OCI-LY7 (cell line): ENCODE measurements around the gene ZNF552. TPM values are rescaled to one million over a fixed set of nuclear protein-coding genes. Genes with fewer than 3 reads are reported as not detected.
"Not testable (repeated sequence)": the region's sequence is repeated elsewhere in the genome, so short reads cannot be mapped to it uniquely, and the experiment has no call there.

Source experiments
- Bru-seq: library from RNA; stranded (reverse); fragments of 400-500 nt; gene quantifications from one replicate; lab custom pipeline; 2021; lab: Mats Ljungman, UMichigan
- BruChase-seq, 2 experiments: library from RNA; stranded (reverse); fragments of 400-500 nt; gene quantifications; one replicate each; lab custom pipeline; 2021; lab: Mats Ljungman, UMichigan
- BruUV-seq: library from RNA; stranded (reverse); fragments of 400-500 nt; replicated peaks from 2 replicates; lab custom pipeline; 2021; lab: Mats Ljungman, UMichigan
- CTCF ChIA-PET: fragments of 300-600 bp; sonication (Branson Sonifier 250); formaldehyde crosslinking; loops from one replicate; lab custom pipeline; 2022; ENCODE audit warnings: antibody characterized with exemption; ENCODE audit not compliant: unreplicated experiment; lab: Charles Lee
- POLR2A ChIA-PET: fragments of 300-600 bp; sonication (Branson Sonifier 250); formaldehyde crosslinking; loops from one replicate; lab custom pipeline; 2022; ENCODE audit warnings: antibody characterized with exemption; lab: Charles Lee
- DNase-seq: peaks from one replicate; pipeline ENCODE4 v3.0.0-alpha.2; 2015; ENCODE audit warnings: low spot score
- H2AFZ ChIP-seq: fragments of 200-600 bp; sonication (generic), shearing (Covaris generic); 2 replicates; pipeline ENCODE4 v1.6.1; 2014; ENCODE audit warnings: mild to moderate bottlenecking, antibody characterized with exemption, low read length, moderate library complexity
- H3K27ac ChIP-seq: fragments of 200-600 bp; sonication (generic); 2 replicates; pipeline ENCODE4 v1.5.1; 2014; ENCODE audit warnings: mixed run types, low read depth, mild to moderate bottlenecking, moderate library complexity, low read length, inconsistent platforms; ENCODE audit not compliant: poor library complexity, severe bottlenecking
- H3K36me3 ChIP-seq: fragments of 200-600 bp; sonication (generic); 2 replicates; pipeline ENCODE4 v1.6.1; 2014; ENCODE audit warnings: mild to moderate bottlenecking, antibody characterized with exemption, low read length, moderate library complexity, mixed read lengths; ENCODE audit not compliant: insufficient read depth
- H3K4me1 ChIP-seq: fragments of 200-600 bp; sonication (generic); 2 replicates; pipeline ENCODE4 v1.5.1; 2014; ENCODE audit warnings: mild to moderate bottlenecking, low read length; ENCODE audit not compliant: insufficient read depth, poor library complexity, severe bottlenecking
- H3K4me2 ChIP-seq: fragments of 200-600 bp; sonication (generic); 2 replicates; pipeline ENCODE4 v1.6.1; 2014; ENCODE audit warnings: mild to moderate bottlenecking, low read length
- H3K4me3 ChIP-seq: fragments of 200-600 bp; sonication (generic); 2 replicates; pipeline ENCODE4 v1.5.1; 2014; ENCODE audit warnings: mild to moderate bottlenecking, low read depth, low read length; ENCODE audit not compliant: poor library complexity, severe bottlenecking
- H3K79me2 ChIP-seq: fragments of 200-600 bp; sonication (generic); 2 replicates; pipeline ENCODE4 v1.6.1; 2016; ENCODE audit warnings: low read depth, mild to moderate bottlenecking, low read length, moderate library complexity, mixed read lengths; ENCODE audit not compliant: insufficient read depth
- H3K9me2 ChIP-seq: fragments of 200-600 bp; sonication (generic); 2 replicates; pipeline ENCODE4 v1.6.1; 2016; ENCODE audit warnings: mild to moderate bottlenecking, low read length, mixed read lengths; ENCODE audit not compliant: insufficient read depth
- H3K9me3 ChIP-seq: fragments of 200-600 bp; sonication (generic); 2 replicates; pipeline ENCODE4 v1.6.1; 2014; ENCODE audit warnings: mild to moderate bottlenecking, mixed run types, low read length, mixed read lengths
- H4K20me1 ChIP-seq: fragments of 200-600 bp; sonication (generic); 2 replicates; pipeline ENCODE4 v1.6.1; 2014; ENCODE audit warnings: mild to moderate bottlenecking, antibody characterized with exemption, low read length, moderate library complexity, mixed read lengths; ENCODE audit not compliant: insufficient read depth
- EZH2phosphoT487 ChIP-seq: fragments of 200-600 bp; sonication (generic); IDR thresholded peaks from 2 replicates; pipeline ENCODE4 v1.6.1; 2018; ENCODE audit warnings: low read depth, borderline replicate concordance, mild to moderate bottlenecking, mixed run types, antibody characterized with exemption, low read length, moderate library complexity, mixed read lengths
- intact Hi-C: fragments of 100-400 bp; cut with micrococcal nuclease; formaldehyde crosslinking; loops from one replicate; pipeline ENCODE4 v1.10.0; 2022; ENCODE audit not compliant: unreplicated experiment
- long read RNA-seq: library from polyadenylated mRNA; stranded (forward); transcript quantifications from one replicate; pipeline ENCODE4 v2.0.0, GENCODE V29; 2022
- total RNA-seq, 2 experiments: library from RNA; depleted of rRNA in 1 of 2; stranded (reverse); fragments of >200 nt in 1 of 2; shearing (Covaris generic) in 1 of 2; gene quantifications; 2 replicates each; pipeline ENCODE4 v1.2.3, GENCODE V29; 2014 to 2022
- TF ChIP-seq, protein P1 (sequence below): fragments of 200-600 bp; sonication (generic); conservative IDR thresholded peaks from 2 replicates; pipeline ENCODE4 v1.5.1; 2014; ENCODE audit warnings: mild to moderate bottlenecking, antibody characterized with exemption, low read length, moderate library complexity, mixed read lengths

The ZNF552 gene
- total RNA-seq (2014; rRNA removed; shearing (Covaris generic)) (8.6 and 10.2 TPM in 2 replicates), total RNA-seq (2022) (11.4 and 12.5 TPM in 2 replicates), Bru-seq, nascent RNA (percentile 62 among the genes with signal in this experiment), BruChase-seq, experiment 1, labeled RNA remaining after a 6-hour chase (percentile 69 among the genes with signal in this experiment), BruChase-seq, experiment 2, labeled RNA remaining after a 2-hour chase (percentile 74 among the genes with signal in this experiment)
- long read RNA-seq, partial matches to known transcripts: 0 of 10 reads
- long read RNA-seq, other reads (novel, unspliced or antisense): 8 of 10 reads

DNA sequence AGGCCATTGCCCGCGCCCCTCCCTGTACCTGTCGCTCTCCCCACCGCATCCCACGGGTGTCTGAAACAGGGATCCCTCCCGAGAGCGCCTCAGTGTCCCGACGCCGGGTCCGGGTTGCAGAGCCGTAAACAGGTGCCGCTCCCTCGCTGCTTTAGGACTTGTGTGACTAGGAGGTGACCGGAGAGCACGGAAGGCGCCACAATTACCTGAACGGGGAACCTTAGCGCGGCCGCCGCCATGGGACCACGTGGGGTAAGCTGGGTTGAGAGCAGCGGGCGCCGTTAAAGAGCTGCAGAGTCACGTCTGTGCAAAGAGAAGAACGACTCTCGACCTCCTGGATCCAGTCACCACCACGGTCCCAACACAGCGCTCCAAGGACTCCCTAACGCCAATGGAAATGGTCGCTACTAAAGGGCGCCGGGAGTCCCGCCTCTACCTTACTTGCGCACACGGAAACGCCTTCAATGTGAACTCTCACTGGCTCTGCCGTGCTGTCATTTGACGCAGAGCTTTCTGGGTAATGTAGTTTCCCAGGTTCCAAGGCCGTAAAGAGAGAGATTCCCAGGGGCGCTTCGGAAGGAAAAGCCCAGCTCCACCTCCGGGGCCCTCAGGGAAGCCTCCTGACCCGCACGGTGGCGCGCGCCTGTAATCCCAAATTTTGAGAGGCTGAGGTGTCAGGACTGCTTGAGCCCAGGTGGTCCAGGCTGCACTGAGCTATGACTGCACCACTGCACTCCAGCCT, at the start of gene ZNF552:
Gene ZNF552, minus strand, starts transcription at position 409 of the 742 bp plus-strand sequence. Its CDS starts 170 bp downstream, at position 239.
- Histone ChIP-seq H3K36me3 (peaks cover 14% of the 10 kb centered on the region), H4K20me1 (no peaks in the 10 kb centered on the region), H3K27ac (no peak within 1 kb of the TSS), H3K4me2 (peak within 1 kb of the TSS; percentile 78), H3K9me2 (no peaks in the 10 kb centered on the region), H2AFZ (peak within 1 kb of the TSS; percentile 68), H3K4me3 (peak within 1 kb of the TSS; percentile 96), H3K4me1 (peaks cover 28% of the 10 kb centered on the region), H3K9me3 (no peaks in the 10 kb centered on the region), H3K79me2 (peaks cover 14% of the 10 kb centered on the region)
- intact Hi-C loops: no loop called here
- ChIA-PET POLR2A (no interaction called here), CTCF (interaction anchor here (0.6 kb wide), 1 partner anchor 747 kb away, joined by 15 read pairs; no protein-coding TSS in a partner anchor)
- BruUV-seq: no TSS peak
- TF ChIP-seq, protein P1, sequence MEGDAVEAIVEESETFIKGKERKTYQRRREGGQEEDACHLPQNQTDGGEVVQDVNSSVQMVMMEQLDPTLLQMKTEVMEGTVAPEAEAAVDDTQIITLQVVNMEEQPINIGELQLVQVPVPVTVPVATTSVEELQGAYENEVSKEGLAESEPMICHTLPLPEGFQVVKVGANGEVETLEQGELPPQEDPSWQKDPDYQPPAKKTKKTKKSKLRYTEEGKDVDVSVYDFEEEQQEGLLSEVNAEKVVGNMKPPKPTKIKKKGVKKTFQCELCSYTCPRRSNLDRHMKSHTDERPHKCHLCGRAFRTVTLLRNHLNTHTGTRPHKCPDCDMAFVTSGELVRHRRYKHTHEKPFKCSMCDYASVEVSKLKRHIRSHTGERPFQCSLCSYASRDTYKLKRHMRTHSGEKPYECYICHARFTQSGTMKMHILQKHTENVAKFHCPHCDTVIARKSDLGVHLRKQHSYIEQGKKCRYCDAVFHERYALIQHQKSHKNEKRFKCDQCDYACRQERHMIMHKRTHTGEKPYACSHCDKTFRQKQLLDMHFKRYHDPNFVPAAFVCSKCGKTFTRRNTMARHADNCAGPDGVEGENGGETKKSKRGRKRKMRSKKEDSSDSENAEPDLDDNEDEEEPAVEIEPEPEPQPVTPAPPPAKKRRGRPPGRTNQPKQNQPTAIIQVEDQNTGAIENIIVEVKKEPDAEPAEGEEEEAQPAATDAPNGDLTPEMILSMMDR: no peak
- no peak for TF ChIP-seq EZH2phosphoT487
- DNase-seq: peak; percentile 88

DNA sequence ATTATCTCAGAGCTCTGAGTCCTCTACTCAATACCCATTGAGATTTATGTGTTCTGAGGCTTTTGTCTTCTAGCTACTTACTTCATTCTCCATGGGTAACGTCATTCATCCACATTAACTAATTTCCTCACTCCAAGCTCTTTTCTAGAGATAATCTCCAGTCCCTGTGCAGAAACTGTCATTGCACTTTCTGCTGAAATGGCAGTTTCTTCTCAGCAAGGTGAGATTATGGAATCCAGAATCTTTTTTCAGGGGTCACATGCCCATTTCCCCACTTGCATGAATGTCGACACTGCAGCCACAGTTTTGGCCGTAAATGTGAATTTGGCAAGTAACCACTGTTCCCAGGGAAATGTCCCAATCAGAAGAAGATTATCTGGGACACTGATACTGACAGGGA, 47.6 kb upstream of the ZNF552 start:
- intact Hi-C loops, H3K27ac ChIP-seq, DNase-seq, H2AFZ ChIP-seq, H3K4me3 ChIP-seq, H3K9me3 ChIP-seq, H3K4me1 ChIP-seq, H4K20me1 ChIP-seq, POLR2A ChIA-PET, H3K9me2 ChIP-seq, CTCF ChIA-PET, BruUV-seq, H3K4me2 ChIP-seq: not testable (repeated sequence)
- Histone ChIP-seq H3K79me2 (peaks cover 15% of the 10 kb centered on the region), H3K36me3 (peaks cover 87% of the 10 kb centered on the region)

DNA sequence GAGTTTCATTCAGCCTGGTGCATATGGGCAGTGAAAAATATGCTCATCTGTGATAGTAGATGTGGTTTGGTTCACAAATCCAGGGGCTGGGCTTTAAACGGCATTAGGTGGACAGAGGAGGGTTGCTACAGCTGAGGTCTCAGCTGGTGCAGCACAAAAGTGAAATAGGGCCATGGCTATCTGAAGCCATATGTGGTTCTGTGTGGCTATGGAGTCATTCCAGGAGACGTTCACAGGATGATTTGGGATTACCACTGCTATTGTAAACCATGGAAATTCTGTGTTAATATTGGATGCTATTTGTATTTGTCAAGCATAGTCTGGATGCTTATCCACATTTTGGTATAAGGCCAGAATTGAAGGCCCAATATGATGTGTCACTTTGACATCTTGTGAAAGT, 39.4 kb upstream of the ZNF552 start:
- DNase-seq, H4K20me1 ChIP-seq, H3K27ac ChIP-seq, H3K9me2 ChIP-seq, H3K4me3 ChIP-seq, intact Hi-C loops, H3K9me3 ChIP-seq, CTCF ChIA-PET, BruUV-seq, H2AFZ ChIP-seq, H3K4me2 ChIP-seq: not testable (repeated sequence)
- Histone ChIP-seq H3K79me2 (peaks cover 30% of the 10 kb centered on the region; the same call in 1 of the 2 replicates), H3K4me1 (peaks cover 11% of the 10 kb centered on the region), H3K36me3 (peaks cover 62% of the 10 kb centered on the region)
- POLR2A ChIA-PET: interaction anchor here (0.7 kb wide), 1 partner anchor 38 kb away, joined by 3 read pairs; no protein-coding TSS in a partner anchor

DNA sequence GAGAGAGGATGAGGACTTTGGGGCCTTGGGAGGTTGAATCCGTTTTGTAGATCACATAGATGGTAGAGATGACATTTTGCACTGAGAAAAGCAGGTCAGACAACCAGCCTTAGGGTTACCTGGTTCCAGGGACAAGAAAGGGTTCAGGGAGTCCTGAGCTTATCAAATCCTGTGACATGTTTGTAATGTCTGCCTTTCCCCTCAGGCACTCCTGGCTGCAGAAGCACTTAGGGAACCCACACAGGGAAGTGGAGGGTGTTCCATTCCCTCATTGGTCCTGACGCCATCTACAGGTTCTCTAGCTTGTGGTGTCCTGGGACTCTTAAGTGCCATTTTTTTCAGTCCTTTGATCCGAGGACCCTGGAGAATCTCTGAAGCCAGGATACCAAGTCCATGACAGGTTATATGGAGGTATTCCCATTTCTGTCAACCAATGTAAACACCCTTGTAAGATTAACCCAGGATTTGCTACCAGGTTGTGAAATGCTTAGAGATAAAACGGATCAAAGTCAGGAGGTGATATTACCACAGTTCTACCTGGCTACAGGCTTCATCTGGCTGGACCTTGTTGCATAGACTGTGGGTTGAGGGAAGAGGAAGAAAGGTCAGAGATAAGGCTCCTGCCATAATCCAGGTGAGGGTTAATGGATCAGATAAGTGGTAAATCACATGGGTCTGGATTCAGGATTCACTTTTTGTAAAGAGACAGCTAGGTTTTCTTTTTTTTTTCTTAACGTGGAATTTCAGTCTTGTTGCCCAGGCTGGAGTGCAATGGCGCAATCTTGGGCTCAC, 37.3 kb upstream of the ZNF552 start:
- H2AFZ ChIP-seq, H3K4me2 ChIP-seq, intact Hi-C loops, CTCF ChIA-PET, H3K9me3 ChIP-seq, BruUV-seq, H3K4me3 ChIP-seq, DNase-seq, H3K27ac ChIP-seq, H3K9me2 ChIP-seq, H4K20me1 ChIP-seq: not testable (repeated sequence)
- Histone ChIP-seq H3K4me1 (peaks cover 11% of the 10 kb centered on the region), H3K79me2 (peaks cover 30% of the 10 kb centered on the region; the same call in 1 of the 2 replicates), H3K36me3 (peaks cover 52% of the 10 kb centered on the region)
- POLR2A ChIA-PET: interaction anchor here (0.6 kb wide), 1 partner anchor 25 kb away, joined by 3 read pairs; no protein-coding TSS in a partner anchor
